Measurements from ENCODE around the gene NCKAP5. TPM values are rescaled to one million over a fixed set of nuclear protein-coding genes. Genes with fewer than 3 reads are reported as not detected.

Gene NCKAP5
- total RNA-seq, 1 donor from 2014 or later = 0.87 TPM

DNA sequence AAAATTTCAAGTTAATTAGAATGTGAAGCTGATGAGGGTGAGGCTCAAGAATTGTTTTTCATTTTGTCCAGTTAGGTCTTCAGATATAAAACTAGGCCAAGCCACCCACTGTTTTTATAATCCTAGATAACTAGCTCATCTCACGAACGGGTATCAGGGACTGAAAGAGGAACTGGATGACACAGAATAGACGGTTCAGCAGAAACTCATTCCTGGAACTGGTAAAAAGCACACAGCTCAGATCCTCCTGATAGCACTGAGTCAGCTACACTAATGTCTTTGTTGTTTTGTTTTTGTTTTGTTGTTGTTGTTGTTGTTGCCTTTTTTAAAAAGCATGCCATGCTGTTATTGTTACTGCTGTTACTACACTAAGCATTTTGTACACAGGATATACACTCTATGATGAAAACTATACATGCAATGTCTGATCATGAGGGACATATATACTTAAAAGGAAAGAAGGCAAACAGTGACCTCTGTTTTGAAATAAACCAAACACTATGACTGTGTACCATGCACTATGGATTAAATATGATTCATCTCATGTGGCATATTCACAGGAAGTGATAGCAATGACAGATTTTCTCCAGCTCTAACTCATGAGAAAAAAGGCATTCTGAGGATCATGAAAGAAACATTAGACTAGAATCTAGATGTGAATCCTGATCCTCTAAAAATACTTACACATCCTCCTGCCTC is 437.6 kb downstream of the NCKAP5 start:
- no peaks in the 10 kb centered on the region for H3K9me3 Mint-ChIP-seq (ENCODE audit: low read depth)
- TF ChIP-seq, protein P1, sequence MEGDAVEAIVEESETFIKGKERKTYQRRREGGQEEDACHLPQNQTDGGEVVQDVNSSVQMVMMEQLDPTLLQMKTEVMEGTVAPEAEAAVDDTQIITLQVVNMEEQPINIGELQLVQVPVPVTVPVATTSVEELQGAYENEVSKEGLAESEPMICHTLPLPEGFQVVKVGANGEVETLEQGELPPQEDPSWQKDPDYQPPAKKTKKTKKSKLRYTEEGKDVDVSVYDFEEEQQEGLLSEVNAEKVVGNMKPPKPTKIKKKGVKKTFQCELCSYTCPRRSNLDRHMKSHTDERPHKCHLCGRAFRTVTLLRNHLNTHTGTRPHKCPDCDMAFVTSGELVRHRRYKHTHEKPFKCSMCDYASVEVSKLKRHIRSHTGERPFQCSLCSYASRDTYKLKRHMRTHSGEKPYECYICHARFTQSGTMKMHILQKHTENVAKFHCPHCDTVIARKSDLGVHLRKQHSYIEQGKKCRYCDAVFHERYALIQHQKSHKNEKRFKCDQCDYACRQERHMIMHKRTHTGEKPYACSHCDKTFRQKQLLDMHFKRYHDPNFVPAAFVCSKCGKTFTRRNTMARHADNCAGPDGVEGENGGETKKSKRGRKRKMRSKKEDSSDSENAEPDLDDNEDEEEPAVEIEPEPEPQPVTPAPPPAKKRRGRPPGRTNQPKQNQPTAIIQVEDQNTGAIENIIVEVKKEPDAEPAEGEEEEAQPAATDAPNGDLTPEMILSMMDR (IDR thresholded peaks at IDR 0.05) = no peak
- no peak overlapping the region for H3K4me3 Mint-ChIP-seq (ENCODE audit: unreplicated experiment)
- H3K4me1 Mint-ChIP-seq (ENCODE audit: low read depth) = no peaks in the 10 kb centered on the region
- no peak overlapping the region for H3K27ac Mint-ChIP-seq (ENCODE audit: unreplicated experiment)
- no peak for DNase-seq (ENCODE audit: low spot score)
- no peaks in the 10 kb centered on the region for H3K36me3 Mint-ChIP-seq (ENCODE audit: low read depth)
- H3K27me3 Mint-ChIP-seq (ENCODE audit: low read depth) = no peaks in the 10 kb centered on the region

DNA sequence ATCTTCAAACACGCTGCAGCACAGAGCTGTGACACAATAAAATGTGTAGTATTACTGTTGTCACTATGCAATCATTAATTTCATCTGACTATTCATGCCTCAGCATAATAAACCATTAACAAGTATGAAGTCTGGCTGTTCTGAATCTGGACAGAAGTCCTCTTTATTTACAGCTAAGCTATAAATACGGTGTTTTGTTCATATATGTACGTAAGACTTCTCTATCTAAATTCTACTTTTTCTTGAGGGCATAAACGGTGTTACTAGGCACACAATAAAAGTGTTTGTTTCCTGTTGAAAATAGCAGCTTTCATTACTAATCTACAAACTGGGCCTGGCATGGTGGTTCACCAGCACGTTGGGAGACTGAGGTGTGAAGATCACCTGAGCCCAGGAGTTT is 443.8 kb downstream of the NCKAP5 start:
- Mint-ChIP-seq H3K4me3 (ENCODE audit: unreplicated experiment) (no peak overlapping the region), H3K27ac (ENCODE audit: unreplicated experiment) (no peak overlapping the region), H3K9me3 (ENCODE audit: low read depth) (no peaks in the 10 kb centered on the region), H3K36me3 (ENCODE audit: low read depth) (no peaks in the 10 kb centered on the region), H3K27me3 (ENCODE audit: low read depth) (no peaks in the 10 kb centered on the region), H3K4me1 (ENCODE audit: low read depth) (no peaks in the 10 kb centered on the region)
- TF ChIP-seq, protein P1 (IDR thresholded peaks at IDR 0.05) = no peak
- no peak for DNase-seq (ENCODE audit: low spot score)

DNA sequence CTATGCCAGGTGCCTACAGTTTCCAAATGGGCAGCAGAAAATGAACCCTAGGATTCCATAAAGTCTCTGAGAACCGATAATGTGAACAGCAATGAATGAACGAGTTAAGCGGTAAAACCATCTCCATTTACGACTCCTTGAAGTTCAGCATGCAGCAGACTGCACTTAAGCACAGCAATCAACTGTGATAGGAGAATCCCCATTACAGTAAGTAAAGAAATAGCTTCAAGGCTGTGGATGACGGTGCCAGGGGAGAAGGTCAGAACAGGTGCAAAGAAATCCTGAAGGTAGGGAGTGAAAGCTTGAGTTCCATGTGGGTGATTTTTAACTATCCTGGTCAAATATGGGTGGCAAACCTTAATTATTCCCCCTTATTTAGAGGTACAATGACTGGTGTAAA is 444.4 kb downstream of the NCKAP5 start:
- no peaks in the 10 kb centered on the region for H3K4me1 Mint-ChIP-seq (ENCODE audit: low read depth)
- no peaks in the 10 kb centered on the region for H3K9me3 Mint-ChIP-seq (ENCODE audit: low read depth)
- no peaks in the 10 kb centered on the region for H3K36me3 Mint-ChIP-seq (ENCODE audit: low read depth)
- DNase-seq (ENCODE audit: low spot score) = no peak
- no peak overlapping the region for H3K27ac Mint-ChIP-seq (ENCODE audit: unreplicated experiment)
- no peaks in the 10 kb centered on the region for H3K27me3 Mint-ChIP-seq (ENCODE audit: low read depth)
- TF ChIP-seq, protein P1 (IDR thresholded peaks at IDR 0.05) = no peak
- H3K4me3 Mint-ChIP-seq (ENCODE audit: unreplicated experiment) = no peak overlapping the region

DNA sequence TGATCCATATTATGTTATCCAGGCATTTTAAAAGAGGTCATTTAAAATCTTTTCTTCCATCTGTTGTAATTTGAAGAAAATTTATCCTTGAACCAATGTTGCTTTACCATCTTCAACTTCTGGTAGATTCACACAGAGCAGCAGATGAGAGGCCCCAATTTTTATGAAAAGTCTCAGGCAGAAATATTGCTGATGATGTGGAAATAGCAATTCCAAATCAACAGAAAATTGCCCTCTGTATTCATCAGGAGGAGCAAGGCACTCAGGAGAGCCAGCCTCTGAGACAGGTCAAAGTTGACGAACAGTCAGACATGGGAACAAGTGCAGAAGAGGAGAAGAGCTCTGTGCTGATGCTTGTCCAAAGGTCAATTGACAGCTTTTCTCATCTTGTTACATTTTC is 444.9 kb downstream of the NCKAP5 start:
- H3K9me3 Mint-ChIP-seq (ENCODE audit: low read depth) = no peaks in the 10 kb centered on the region
- TF ChIP-seq, protein P1 (IDR thresholded peaks at IDR 0.05) = no peak
- no peak for DNase-seq (ENCODE audit: low spot score)
- no peaks in the 10 kb centered on the region for H3K27me3 Mint-ChIP-seq (ENCODE audit: low read depth)
- no peak overlapping the region for H3K27ac Mint-ChIP-seq (ENCODE audit: unreplicated experiment)
- H3K36me3 Mint-ChIP-seq (ENCODE audit: low read depth) = no peaks in the 10 kb centered on the region
- no peak overlapping the region for H3K4me3 Mint-ChIP-seq (ENCODE audit: unreplicated experiment)
- no peaks in the 10 kb centered on the region for H3K4me1 Mint-ChIP-seq (ENCODE audit: low read depth)

DNA sequence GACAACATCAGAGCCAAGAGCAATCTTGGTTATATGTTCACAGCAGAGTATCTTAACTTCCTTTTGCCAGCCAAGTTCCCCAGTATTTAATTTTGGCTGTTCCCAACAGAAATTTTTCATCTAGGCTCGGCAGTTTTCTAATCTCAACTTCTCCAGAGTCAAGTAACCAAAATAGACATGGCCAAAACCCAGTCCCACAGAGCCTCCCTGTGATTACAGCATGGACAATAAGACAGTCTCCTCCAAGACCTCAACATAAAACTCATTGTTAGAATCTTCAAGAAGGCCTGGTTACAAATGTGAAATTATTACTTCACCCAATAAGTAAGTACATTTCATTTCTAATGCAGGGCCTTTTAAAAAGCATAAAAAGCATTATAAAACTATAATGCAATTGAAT is 445.7 kb downstream of the NCKAP5 start:
- no peaks in the 10 kb centered on the region for H3K9me3 Mint-ChIP-seq (ENCODE audit: low read depth)
- H3K27me3 Mint-ChIP-seq (ENCODE audit: low read depth) = no peaks in the 10 kb centered on the region
- TF ChIP-seq, protein P1 (IDR thresholded peaks at IDR 0.05) = no peak
- H3K27ac Mint-ChIP-seq (ENCODE audit: unreplicated experiment) = no peak overlapping the region
- no peak overlapping the region for H3K4me3 Mint-ChIP-seq (ENCODE audit: unreplicated experiment)
- DNase-seq (ENCODE audit: low spot score) = no peak
- H3K36me3 Mint-ChIP-seq (ENCODE audit: low read depth) = no peaks in the 10 kb centered on the region
- no peaks in the 10 kb centered on the region for H3K4me1 Mint-ChIP-seq (ENCODE audit: low read depth)

All from chondrocyte (in vitro differentiated cells).